Measurements from ENCODE around the gene OR2G3. TPM values are rescaled to one million over a fixed set of nuclear protein-coding genes. Genes with fewer than 3 reads are reported as not detected.

OR2G3 gene
- total and polyA plus RNA-seq, 2 of the 8 experiments (the other 6 are each of a cell fraction or from before 2014, with no cell fraction given): not detected

- Histone ChIP-seq H2BK15ac (ENCODE audit: low read length) (no peak overlapping the region), H4K8ac (ENCODE audit: extremely low read depth, insufficient read depth, low read length) (no peak overlapping the region), H3K23ac (ENCODE audit: insufficient read length) (no peak overlapping the region), H3K9me3 (ENCODE audit: insufficient read depth in 2 of 2, low read depth in 1 of 2, low read length in 1 of 2) (peaks cover 19 to 51% of the 10 kb centered on the region in 2 experiments; a peak in 3 of 4 replicates), H3K27me3 (replicated peaks in 1 of 4; ENCODE audit: control insufficient read depth in 3 of 4, extremely low read depth in 1 of 4, insufficient read depth in 3 of 4, low read length in 3 of 4) (peaks cover 0 to 7% (median 4%) of the 10 kb centered on the region in 4 experiments; a peak in 6 of 7 replicates), H4K91ac (replicated peaks; ENCODE audit: insufficient read length, low read length) (no peak overlapping the region), H4K20me1 (replicated peaks in 1 of 2; ENCODE audit: control insufficient read depth in 1 of 2, insufficient read depth in 2 of 2, low read length in 2 of 2) (no peaks in the 10 kb centered on the region), H2BK120ac (replicated peaks; ENCODE audit: low read depth, low read length) (no peak overlapping the region), H2BK20ac (ENCODE audit: low read length) (no peak overlapping the region), H3K27ac (ENCODE audit: low read depth, low read length) (no peak overlapping the region), H3K9ac (replicated peaks in 1 of 4; ENCODE audit: extremely low read depth in 1 of 4, low read depth in 3 of 4, low read length in 3 of 4) (no peak overlapping the region), H3K36me3 (ENCODE audit: control insufficient read depth in 2 of 4, insufficient read depth in 4 of 4, low read length in 3 of 4) (no peaks in the 10 kb centered on the region), H3K23me2 (ENCODE audit: low read depth, low read length) (0 out of 2 replicates have a peak, but pooled peaks cover 3% of the 10 kb centered on the region), H3K4me2 (ENCODE audit: insufficient read depth in 1 of 2, low read depth in 2 of 2, low read length in 2 of 2) (no peak overlapping the region), H2AFZ (ENCODE audit: low read length) (no peak overlapping the region), H3K14ac (ENCODE audit: insufficient read length) (no peak overlapping the region), H3K79me1 (ENCODE audit: low read depth, low read length) (no peaks in the 10 kb centered on the region), H3K4me3 (ENCODE audit: extremely low read depth in 1 of 4, insufficient read depth in 2 of 4, low read depth in 3 of 4, low read length in 4 of 4) (no peak overlapping the region), H4K5ac (ENCODE audit: insufficient read length, low read depth, low read length) (no peak overlapping the region), H2BK5ac (ENCODE audit: low read depth, low read length) (no peak overlapping the region), H2AK5ac (ENCODE audit: low read depth, low read length) (no peak overlapping the region), H3K4me1 (replicated peaks in 1 of 4; ENCODE audit: control insufficient read depth in 3 of 4, insufficient read depth in 4 of 4, low read length in 3 of 4) (peaks cover 0 to 10% (median 2%) of the 10 kb centered on the region in 4 experiments; a peak in 3 of 7 replicates), H3K79me2 (ENCODE audit: control insufficient read depth in 1 of 2, insufficient read depth in 2 of 2, low read length in 2 of 2) (no peaks in the 10 kb centered on the region), H3K18ac (ENCODE audit: extremely low read depth, low read length) (no peak overlapping the region), H2BK12ac (ENCODE audit: low read depth, low read length) (no peak overlapping the region), H3K56ac (replicated peaks; ENCODE audit: insufficient read length, low read depth, low read length) (no peak overlapping the region), H3K4ac (replicated peaks; ENCODE audit: insufficient read length, low read depth, low read length) (no peak overlapping the region)
- WGBS, 2 experiments (ENCODE audit: extremely low coverage in 1 of 2, insufficient coverage in 1 of 2, insufficient read length in 1 of 2, insufficient replicate concordance in 2 of 2, low coverage in 1 of 2, low lambda C conversion rate in 2 of 2, missing lambda C conversion rate in 1 of 2): 7% methylated on average over 1 of the region's 5 CpGs; no CpG with 5 or more reads in 1 of the 2 experiments
- FAIRE-seq (no peak), DNase-seq (ENCODE audit: low read depth in 1 of 2, low spot score in 2 of 2) (no peak)
- POLR2A ChIA-PET (ENCODE audit: partially characterized antibody): no interaction called here
- CTCF ChIA-PET (ENCODE audit: partially characterized antibody): no interaction called here
- TF ChIP-seq CTCF (IDR thresholded peaks at IDR 0.05; ENCODE audit: control extremely low read depth in 1 of 3, insufficient read depth in 1 of 3, low read depth in 1 of 3, low read length in 3 of 3): no peak
- TF ChIP-seq TCF12 (IDR thresholded peaks at IDR 0.05; ENCODE audit: low read depth, low read length): no peak
- no peak for TF ChIP-seq MAFK (IDR thresholded peaks at IDR 0.05; ENCODE audit: low read depth, low read length)
- no peak for TF ChIP-seq RNF2 (IDR thresholded peaks at IDR 0.05; ENCODE audit: borderline replicate concordance, low read depth, low read length, missing control alignments, poor library complexity, severe bottlenecking)
- TF ChIP-seq E2F6 (IDR thresholded peaks at IDR 0.05): no peak
- no peak for TF ChIP-seq CTBP2 (IDR thresholded peaks at IDR 0.05; ENCODE audit: borderline replicate concordance, insufficient read depth, insufficient read length, low read length)
- TF ChIP-seq SRF (IDR thresholded peaks at IDR 0.05; ENCODE audit: low read depth, low read length): no peak
- no peak for TF ChIP-seq EZH2 (IDR thresholded peaks at IDR 0.05; ENCODE audit: low read depth, low read length, severe bottlenecking)
- TF ChIP-seq POLR2AphosphoS5 (IDR thresholded peaks at IDR 0.05; ENCODE audit: low read depth, low read length): no peak
These were observed 37.4 kb downstream of the OR2G3 start for GRCh38 chr1:247642742-247643141.

All from H1 (cell line).